Activated naive CD4-positive, alpha-beta T cell treated with anti-CD3 and anti-CD28 coated beads, Interleukin-2, amount 10 ng/mL, durations not matched to agents 7 days and 5 days (primary cell): ENCODE results near the gene COMTD1.

Experiments used
- CTCF ChIA-PET: fragments of 350-600 bp; sonication (Branson Sonifier 250); formaldehyde crosslinking; loops from one replicate; lab custom pipeline; 2021; ENCODE audit warnings: antibody characterized with exemption; lab: Charles Lee
- DNase-seq: peaks from one replicate; pipeline ENCODE4 v3.0.0-alpha.2; 2020
- H3K27ac Mint-ChIP-seq: one replicate; pipeline ENCODE4 v1.8.0; 2021; ENCODE audit warnings: mild to moderate bottlenecking, moderate library complexity, mixed read lengths
- H3K27me3 Mint-ChIP-seq: one replicate; pipeline ENCODE4 v1.8.0; 2021; ENCODE audit warnings: mild to moderate bottlenecking, mixed read lengths
- H3K36me3 Mint-ChIP-seq: one replicate; pipeline ENCODE4 v1.8.0; 2021; ENCODE audit warnings: mixed read lengths
- H3K4me1 Mint-ChIP-seq: one replicate; pipeline ENCODE4 v1.8.0; 2021; ENCODE audit warnings: mixed read lengths
- H3K4me3 Mint-ChIP-seq: one replicate; pipeline ENCODE4 v1.8.0; 2021; ENCODE audit warnings: mild to moderate bottlenecking, moderate library complexity, mixed read lengths
- H3K9me3 Mint-ChIP-seq: one replicate; pipeline ENCODE4 v1.8.0; 2021; ENCODE audit warnings: mixed read lengths

Gene COMTD1

GRCh38 chr10:75238182-75239095, 2.7 kb upstream of the COMTD1 start:
- peaks cover 2% of the 10 kb centered on the region for H3K36me3 Mint-ChIP-seq
- CTCF ChIA-PET = interaction anchor here (1.0 to 13.6 kb wide), 3 partner anchors 8 to 51 kb away, joined by 3 to 217 read pairs (median 34); partner anchors contain the start of gene VDAC2

GRCh38 chr10:75236178-75236825, 545 bp upstream of the COMTD1 start:
- Mint-ChIP-seq H3K9me3 (no peaks in the 10 kb centered on the region), H3K27ac (peak overlapping the region; percentile 77)
- CTCF ChIA-PET = interaction anchor here (0.6 to 13.6 kb wide), 24 partner anchors 9 to 1347 kb away, joined by 3 to 217 read pairs (median 3); partner anchors contain the start of gene VDAC2

More at GRCh38 chr10:75238182-75239095, 2.7 kb upstream of the COMTD1 start:
- DNase-seq = no peak
- H3K27ac Mint-ChIP-seq = no peak overlapping the region
- H3K27me3 Mint-ChIP-seq = peaks cover 16% of the 10 kb centered on the region
- H3K4me1 Mint-ChIP-seq = peaks cover 11% of the 10 kb centered on the region
- no peak overlapping the region for H3K4me3 Mint-ChIP-seq
- no peaks in the 10 kb centered on the region for H3K9me3 Mint-ChIP-seq

GRCh38 chr10:75234683-75235374, 928 bp downstream of the COMTD1 start:
- no peak for DNase-seq
- peak overlapping the region; percentile 91 for H3K27ac Mint-ChIP-seq
- H3K27me3 Mint-ChIP-seq = peaks cover 5% of the 10 kb centered on the region

More at GRCh38 chr10:75236178-75236825, 545 bp upstream of the COMTD1 start:
- Mint-ChIP-seq H3K36me3 (peaks cover 18% of the 10 kb centered on the region), H3K4me1 (peaks cover 24% of the 10 kb centered on the region), H3K27me3 (peaks cover 6% of the 10 kb centered on the region), H3K4me3 (peak overlapping the region; percentile 71)
- DNase-seq = no peak

GRCh38 chr10:75234017-75234682, 1.6 kb downstream of the COMTD1 start:
- Mint-ChIP-seq H3K27ac (peak overlapping the region; percentile 91), H3K9me3 (no peaks in the 10 kb centered on the region), H3K36me3 (peaks cover 31% of the 10 kb centered on the region), H3K4me1 (peaks cover 30% of the 10 kb centered on the region), H3K27me3 (no peaks in the 10 kb centered on the region), H3K4me3 (peak overlapping the region; percentile 80)
- CTCF ChIA-PET = interaction anchor here (1.0 to 13.6 kb wide), 7 partner anchors 17 to 991 kb away, joined by 3 to 217 read pairs (median 24); partner anchors contain the start of gene VDAC2
- DNase-seq = peak; percentile 98

More at GRCh38 chr10:75234683-75235374, 928 bp downstream of the COMTD1 start:
- no peaks in the 10 kb centered on the region for H3K9me3 Mint-ChIP-seq
- H3K36me3 Mint-ChIP-seq = peaks cover 27% of the 10 kb centered on the region
- H3K4me1 Mint-ChIP-seq = peaks cover 30% of the 10 kb centered on the region
- CTCF ChIA-PET = interaction anchor here (1.0 to 13.6 kb wide), 14 partner anchors 10 to 1045 kb away, joined by 3 to 217 read pairs (median 7); partner anchors contain the start of gene VDAC2
- H3K4me3 Mint-ChIP-seq = peak overlapping the region; percentile 80

- H3K27me3 Mint-ChIP-seq = no peaks in the 10 kb centered on the region
- H3K4me3 Mint-ChIP-seq = peak overlapping the region; percentile 80
- peak overlapping the region; percentile 91 for H3K27ac Mint-ChIP-seq
- CTCF ChIA-PET = interaction anchor here (1.0 to 13.6 kb wide), 3 partner anchors 17 to 46 kb away, joined by 3 to 217 read pairs (median 34); partner anchors contain the start of gene VDAC2
- peak; percentile 34 for DNase-seq
- H3K4me1 Mint-ChIP-seq = peaks cover 35% of the 10 kb centered on the region
- peaks cover 37% of the 10 kb centered on the region for H3K36me3 Mint-ChIP-seq
- H3K9me3 Mint-ChIP-seq = no peaks in the 10 kb centered on the region
Observed at GRCh38 chr10:75233444-75234016, 2.2 kb downstream of the COMTD1 start.

GRCh38 chr10:75231672-75232581, 3.8 kb downstream of the COMTD1 start:
- DNase-seq = no peak
- CTCF ChIA-PET = interaction anchor here (0.9 to 13.6 kb wide), 5 partner anchors 17 to 44 kb away, joined by 3 to 217 read pairs (median 11); partner anchors contain the start of gene VDAC2
- Mint-ChIP-seq H3K9me3 (no peaks in the 10 kb centered on the region), H3K4me1 (peaks cover 44% of the 10 kb centered on the region), H3K27me3 (no peaks in the 10 kb centered on the region), H3K36me3 (peaks cover 41% of the 10 kb centered on the region), H3K4me3 (peak overlapping the region; percentile 15), H3K27ac (peak overlapping the region; percentile 94)

GRCh38 chr10:75230600-75231038, 5.1 kb downstream of the COMTD1 start:
- H3K4me1 Mint-ChIP-seq = peaks cover 46% of the 10 kb centered on the region
- DNase-seq = peak; percentile 97
- CTCF ChIA-PET = interaction anchor here (0.8 to 13.6 kb wide), 12 partner anchors 9 to 70 kb away, joined by 3 to 217 read pairs (median 4); partner anchors contain the start of gene VDAC2
- H3K36me3 Mint-ChIP-seq = peaks cover 47% of the 10 kb centered on the region
- H3K4me3 Mint-ChIP-seq = no peak overlapping the region
- no peaks in the 10 kb centered on the region for H3K9me3 Mint-ChIP-seq
- no peaks in the 10 kb centered on the region for H3K27me3 Mint-ChIP-seq
- peak overlapping the region; percentile 94 for H3K27ac Mint-ChIP-seq

GRCh38 chr10:75229971-75230370, 5.8 kb downstream of the COMTD1 start:
- peaks cover 53% of the 10 kb centered on the region for H3K4me1 Mint-ChIP-seq
- peaks cover 54% of the 10 kb centered on the region for H3K36me3 Mint-ChIP-seq
- peak overlapping the region; percentile 55 for H3K27ac Mint-ChIP-seq
- no peaks in the 10 kb centered on the region for H3K27me3 Mint-ChIP-seq
- DNase-seq = no peak
- H3K4me3 Mint-ChIP-seq = no peak overlapping the region
- CTCF ChIA-PET = interaction anchor here (0.8 to 13.6 kb wide), 10 partner anchors 8 to 70 kb away, joined by 3 to 217 read pairs (median 5); partner anchors contain the start of gene VDAC2
- H3K9me3 Mint-ChIP-seq = no peaks in the 10 kb centered on the region

- H3K27me3 Mint-ChIP-seq = no peaks in the 10 kb centered on the region
- peaks cover 64% of the 10 kb centered on the region for H3K4me1 Mint-ChIP-seq
- DNase-seq = no peak
- peaks cover 64% of the 10 kb centered on the region for H3K36me3 Mint-ChIP-seq
- H3K9me3 Mint-ChIP-seq = no peaks in the 10 kb centered on the region
- H3K4me3 Mint-ChIP-seq = no peak overlapping the region
- CTCF ChIA-PET = interaction anchor here (1.0 to 13.6 kb wide), 4 partner anchors 9 to 41 kb away, joined by 4 to 217 read pairs (median 6); partner anchors contain the start of gene VDAC2
- peak overlapping the region; percentile 57 for H3K27ac Mint-ChIP-seq
Observed at GRCh38 chr10:75228834-75229233, 6.9 kb downstream of the COMTD1 start.

- H3K4me3 Mint-ChIP-seq = no peak overlapping the region
- no peaks in the 10 kb centered on the region for H3K9me3 Mint-ChIP-seq
- no peaks in the 10 kb centered on the region for H3K27me3 Mint-ChIP-seq
- H3K36me3 Mint-ChIP-seq = peaks cover 66% of the 10 kb centered on the region
- DNase-seq = no peak
- H3K4me1 Mint-ChIP-seq = peaks cover 62% of the 10 kb centered on the region
- CTCF ChIA-PET = interaction anchor here (1.2 to 13.6 kb wide), 3 partner anchors 17 to 41 kb away, joined by 4 to 217 read pairs (median 8); partner anchors contain the start of gene VDAC2
- peak overlapping the region; percentile 57 for H3K27ac Mint-ChIP-seq
Observed at GRCh38 chr10:75228278-75228677, 7.5 kb downstream of the COMTD1 start.

- CTCF ChIA-PET = interaction anchor here (1.1 to 13.6 kb wide), 3 partner anchors 9 to 61 kb away, joined by 5 to 217 read pairs (median 6); partner anchors contain the start of gene COMTD1
Observed at GRCh38 chr10:75226656-75227055, 9.1 kb downstream of the COMTD1 start.

More at GRCh38 chr10:75226656-75227055, 9.1 kb downstream of the COMTD1 start:
- Mint-ChIP-seq H3K4me1 (peaks cover 52% of the 10 kb centered on the region), H3K9me3 (no peaks in the 10 kb centered on the region), H3K27me3 (no peaks in the 10 kb centered on the region), H3K4me3 (no peak overlapping the region), H3K36me3 (peaks cover 66% of the 10 kb centered on the region), H3K27ac (no peak overlapping the region)
- no peak for DNase-seq
